ENCODE measurements around the gene SCMH1. TPM values are rescaled to one million over a fixed set of nuclear protein-coding genes. Genes with fewer than 3 reads are reported as not detected.
A peak's percentile ranks its signal among the peaks of the same experiment; 100 is the strongest.

The SCMH1 gene
- total RNA-seq, 1 donor from 2014 or later: 18.4 TPM

- H3K27me3 Mint-ChIP-seq (ENCODE audit: low read depth, unreplicated experiment): no peaks in the 10 kb centered on the region
- no peaks in the 10 kb centered on the region for H3K4me1 ChIP-seq (ENCODE audit: insufficient read depth, low read length)
- H3K27me3 ChIP-seq (ENCODE audit: insufficient read depth, low read length): no peaks in the 10 kb centered on the region
- H3K27ac ChIP-seq (ENCODE audit: low read depth, low read length): no peak within 1 kb of the TSS
- no peak within 1 kb of the TSS for H3K4me3 ChIP-seq (ENCODE audit: insufficient read depth, low read depth, low read length)
- H3K9ac ChIP-seq (ENCODE audit: low read length): no peak within 1 kb of the TSS
- peaks cover 5% of the 10 kb centered on the region for H3K4me1 Mint-ChIP-seq (ENCODE audit: low read depth, unreplicated experiment)
- TF ChIP-seq EZH2 (IDR thresholded peaks at IDR 0.05; ENCODE audit: insufficient read depth, low read length) (no peak), CTCF (IDR thresholded peaks at IDR 0.05; ENCODE audit: insufficient read depth, low read depth, low read length) (no peak)
- H3K27ac Mint-ChIP-seq (ENCODE audit: unreplicated experiment): peak within 1 kb of the TSS; percentile 12
- peaks cover 10% of the 10 kb centered on the region for H3K36me3 Mint-ChIP-seq (ENCODE audit: low read depth, unreplicated experiment)
- H2AFZ ChIP-seq (ENCODE audit: low read depth, low read length): no peak within 1 kb of the TSS
- FAIRE-seq (no peak), DNase-seq (ENCODE audit: low read depth) (no peak)
- H3K9me3 ChIP-seq (ENCODE audit: insufficient read depth, low read depth, low read length): no peaks in the 10 kb centered on the region
- no peaks in the 10 kb centered on the region for H3K9me3 Mint-ChIP-seq (ENCODE audit: unreplicated experiment)
- no peaks in the 10 kb centered on the region for H3K79me2 ChIP-seq (ENCODE audit: insufficient read depth, low read length)
- H3K36me3 ChIP-seq (ENCODE audit: insufficient read depth, low read length): no peaks in the 10 kb centered on the region
- peaks cover 11% of the 10 kb centered on the region for H4K20me1 ChIP-seq (ENCODE audit: insufficient read depth, low read length)
- H3K4me3 Mint-ChIP-seq (ENCODE audit: unreplicated experiment): no peak within 1 kb of the TSS
- no peak within 1 kb of the TSS for H3K4me2 ChIP-seq (ENCODE audit: low read length)
Measured at GRCh38 chr1:41021526-41022308, 220.4 kb downstream of the SCMH1 start, which contains the start of gene SLFNL1. Gene SLFNL1, minus strand, starts transcription at chr1:41021725. Its CDS starts 1,065 bp downstream, at chr1:41020660.

GRCh38 chr1:41020654-41021053, 221.5 kb downstream of the SCMH1 start:
- FAIRE-seq: no peak
- Mint-ChIP-seq H3K4me1 (ENCODE audit: low read depth, unreplicated experiment) (peaks cover 5% of the 10 kb centered on the region), H3K36me3 (ENCODE audit: low read depth, unreplicated experiment) (peaks cover 9% of the 10 kb centered on the region), H3K27ac (ENCODE audit: unreplicated experiment) (no peak overlapping the region), H3K27me3 (ENCODE audit: low read depth, unreplicated experiment) (no peaks in the 10 kb centered on the region), H3K9me3 (ENCODE audit: unreplicated experiment) (no peaks in the 10 kb centered on the region), H3K4me3 (ENCODE audit: unreplicated experiment) (no peak overlapping the region)
- Histone ChIP-seq H3K79me2 (ENCODE audit: insufficient read depth, low read length) (no peaks in the 10 kb centered on the region), H3K9ac (ENCODE audit: low read length) (no peak overlapping the region), H3K9me3 (ENCODE audit: insufficient read depth, low read depth, low read length) (no peaks in the 10 kb centered on the region), H3K4me1 (ENCODE audit: insufficient read depth, low read length) (no peaks in the 10 kb centered on the region), H3K27me3 (ENCODE audit: insufficient read depth, low read length) (no peaks in the 10 kb centered on the region), H2AFZ (ENCODE audit: low read depth, low read length) (no peak overlapping the region), H3K4me2 (ENCODE audit: low read length) (no peak overlapping the region), H3K36me3 (ENCODE audit: insufficient read depth, low read length) (peaks cover under 1% of the 10 kb centered on the region), H4K20me1 (ENCODE audit: insufficient read depth, low read length) (peaks cover 16% of the 10 kb centered on the region), H3K27ac (ENCODE audit: low read depth, low read length) (no peak overlapping the region), H3K4me3 (ENCODE audit: insufficient read depth, low read depth, low read length) (no peak overlapping the region)
- TF ChIP-seq CTCF (IDR thresholded peaks at IDR 0.05; ENCODE audit: insufficient read depth, low read depth, low read length): no peak
- no peak for TF ChIP-seq EZH2 (IDR thresholded peaks at IDR 0.05; ENCODE audit: insufficient read depth, low read length)
- DNase-seq (ENCODE audit: low read depth): no peak

GRCh38 chr1:41020109-41020576, 222.0 kb downstream of the SCMH1 start:
- Mint-ChIP-seq H3K36me3 (ENCODE audit: low read depth, unreplicated experiment) (peaks cover 5% of the 10 kb centered on the region), H3K9me3 (ENCODE audit: unreplicated experiment) (no peaks in the 10 kb centered on the region), H3K4me3 (ENCODE audit: unreplicated experiment) (no peak overlapping the region), H3K4me1 (ENCODE audit: low read depth, unreplicated experiment) (peaks cover 5% of the 10 kb centered on the region), H3K27me3 (ENCODE audit: low read depth, unreplicated experiment) (no peaks in the 10 kb centered on the region), H3K27ac (ENCODE audit: unreplicated experiment) (no peak overlapping the region)
- no peak overlapping the region for H3K9ac ChIP-seq (ENCODE audit: low read length)
- H4K20me1 ChIP-seq (ENCODE audit: insufficient read depth, low read length): peaks cover 17% of the 10 kb centered on the region
- H3K4me3 ChIP-seq (ENCODE audit: insufficient read depth, low read depth, low read length): no peak overlapping the region
- peaks cover 2% of the 10 kb centered on the region for H3K36me3 ChIP-seq (ENCODE audit: insufficient read depth, low read length)
- TF ChIP-seq CTCF (IDR thresholded peaks at IDR 0.05; ENCODE audit: insufficient read depth, low read depth, low read length) (no peak), EZH2 (IDR thresholded peaks at IDR 0.05; ENCODE audit: insufficient read depth, low read length) (no peak)
- H2AFZ ChIP-seq (ENCODE audit: low read depth, low read length): no peak overlapping the region
- no peak overlapping the region for H3K27ac ChIP-seq (ENCODE audit: low read depth, low read length)
- FAIRE-seq (no peak), DNase-seq (ENCODE audit: low read depth) (no peak)
- no peaks in the 10 kb centered on the region for H3K27me3 ChIP-seq (ENCODE audit: insufficient read depth, low read length)
- no peaks in the 10 kb centered on the region for H3K9me3 ChIP-seq (ENCODE audit: insufficient read depth, low read depth, low read length)
- H3K79me2 ChIP-seq (ENCODE audit: insufficient read depth, low read length): no peaks in the 10 kb centered on the region
- no peaks in the 10 kb centered on the region for H3K4me1 ChIP-seq (ENCODE audit: insufficient read depth, low read length)
- no peak overlapping the region for H3K4me2 ChIP-seq (ENCODE audit: low read length)
